LNCaP clone FGC (cell line): ENCODE data around the gene EVPL.
A peak's percentile ranks its signal among the peaks of the same experiment; 100 is the strongest.

Experiments used
- DNase-seq: peaks from one replicate; pipeline ENCODE4 v3.0.0-alpha.2; 2011; ENCODE audit warnings: low read depth
- H3K4me3 ChIP-seq: 2 replicates; pipeline ENCODE4 v1.5.1; 2011; ENCODE audit warnings: mild to moderate bottlenecking, low read depth, low read length, control low read depth
- CTCF ChIP-seq: IDR thresholded peaks from 2 replicates; pipeline ENCODE4 v1.5.1; 2012; ENCODE audit warnings: mild to moderate bottlenecking; ENCODE audit not compliant: control insufficient read depth, insufficient read depth; ENCODE audit errors: extremely low read depth

The EVPL gene

DNA sequence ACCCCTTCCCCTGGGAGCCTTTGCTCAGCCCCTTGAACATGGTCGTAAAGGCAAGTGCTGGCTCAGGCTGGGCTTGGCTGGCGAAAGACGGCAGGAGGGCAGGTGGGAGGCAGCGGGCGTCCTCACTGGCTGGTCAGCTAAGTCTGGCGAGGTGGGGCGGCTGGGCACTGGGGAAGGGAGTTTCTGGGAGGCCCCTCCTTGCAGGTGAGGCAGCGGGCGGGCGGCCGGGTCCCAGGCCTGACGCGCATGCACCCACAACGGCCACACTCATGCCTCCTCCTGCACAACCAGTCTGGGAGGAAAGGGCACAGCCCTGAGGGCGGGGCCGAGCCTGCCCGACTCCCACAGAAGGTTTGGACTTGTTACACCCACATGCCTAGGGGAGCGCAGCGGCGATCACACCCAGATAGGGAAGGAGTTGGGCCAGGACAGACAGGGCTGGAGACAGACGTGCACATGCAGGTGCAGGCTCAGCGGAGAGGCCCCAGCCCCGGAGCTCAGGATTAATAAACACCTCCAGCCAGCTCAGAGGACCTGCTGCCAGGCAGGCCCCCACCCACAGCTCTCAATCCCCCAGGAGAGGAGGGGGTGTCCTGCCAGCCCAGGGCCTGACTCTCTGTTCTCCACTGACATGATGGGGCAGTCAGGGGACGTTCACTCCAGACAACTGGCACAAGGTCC is at the start of gene EVPL:
Gene EVPL (minus strand): TSS at position 148 of the 681 bp plus-strand sequence. CDS start 108 bp downstream, at position 40.
- peak; percentile 74 for DNase-seq
- no peak for TF ChIP-seq CTCF
- peak within 1 kb of the TSS; percentile 64 for H3K4me3 ChIP-seq

GRCh38 chr17:76076146-76076764 is 49.1 kb upstream of the EVPL start:
- no peak for DNase-seq
- no peak for TF ChIP-seq CTCF
- no peak overlapping the region for H3K4me3 ChIP-seq

DNA sequence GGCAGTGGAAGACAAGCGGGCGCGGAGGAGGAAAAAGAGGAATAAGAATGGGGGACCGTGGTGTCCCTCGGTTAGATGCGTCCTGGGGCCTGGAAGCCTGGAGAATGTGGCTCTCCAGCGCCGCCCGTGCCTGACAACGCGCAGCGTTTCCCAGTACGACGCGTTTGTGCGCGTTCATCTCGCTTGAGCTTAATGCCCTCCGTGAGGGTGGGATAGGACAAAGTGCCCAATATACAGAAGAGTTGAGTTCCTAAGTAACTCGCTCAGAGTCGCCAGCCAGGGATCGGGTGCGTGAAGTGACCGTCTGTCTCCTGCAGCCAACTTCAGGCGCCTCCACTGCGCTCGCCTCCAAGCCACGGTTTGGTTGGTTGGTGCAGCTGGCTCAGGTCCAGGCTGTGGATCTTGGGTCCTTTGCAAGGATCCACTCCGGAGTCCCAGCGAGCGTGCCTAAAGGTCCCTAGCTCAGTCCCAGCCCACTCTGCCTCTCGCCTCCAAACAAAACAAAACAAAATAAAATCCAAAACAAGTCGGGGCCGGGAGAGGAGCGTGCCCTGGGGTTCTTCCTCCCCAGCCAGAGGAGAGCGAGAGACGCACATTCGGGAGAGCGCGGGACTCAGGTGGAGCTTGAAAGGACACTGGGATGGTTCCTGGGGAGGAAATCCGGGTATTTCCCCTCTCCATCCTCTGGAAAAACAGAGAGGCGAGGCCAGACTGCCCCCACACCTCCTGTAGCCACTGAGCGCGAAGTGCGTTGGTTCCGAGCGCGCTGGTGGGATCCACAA is 48.4 kb upstream of the EVPL start:
- TF ChIP-seq CTCF, result peak; percentile 28; the same call in 1 of the 2 replicates
- H3K4me3 ChIP-seq, result no peak overlapping the region
- no peak for DNase-seq

DNA sequence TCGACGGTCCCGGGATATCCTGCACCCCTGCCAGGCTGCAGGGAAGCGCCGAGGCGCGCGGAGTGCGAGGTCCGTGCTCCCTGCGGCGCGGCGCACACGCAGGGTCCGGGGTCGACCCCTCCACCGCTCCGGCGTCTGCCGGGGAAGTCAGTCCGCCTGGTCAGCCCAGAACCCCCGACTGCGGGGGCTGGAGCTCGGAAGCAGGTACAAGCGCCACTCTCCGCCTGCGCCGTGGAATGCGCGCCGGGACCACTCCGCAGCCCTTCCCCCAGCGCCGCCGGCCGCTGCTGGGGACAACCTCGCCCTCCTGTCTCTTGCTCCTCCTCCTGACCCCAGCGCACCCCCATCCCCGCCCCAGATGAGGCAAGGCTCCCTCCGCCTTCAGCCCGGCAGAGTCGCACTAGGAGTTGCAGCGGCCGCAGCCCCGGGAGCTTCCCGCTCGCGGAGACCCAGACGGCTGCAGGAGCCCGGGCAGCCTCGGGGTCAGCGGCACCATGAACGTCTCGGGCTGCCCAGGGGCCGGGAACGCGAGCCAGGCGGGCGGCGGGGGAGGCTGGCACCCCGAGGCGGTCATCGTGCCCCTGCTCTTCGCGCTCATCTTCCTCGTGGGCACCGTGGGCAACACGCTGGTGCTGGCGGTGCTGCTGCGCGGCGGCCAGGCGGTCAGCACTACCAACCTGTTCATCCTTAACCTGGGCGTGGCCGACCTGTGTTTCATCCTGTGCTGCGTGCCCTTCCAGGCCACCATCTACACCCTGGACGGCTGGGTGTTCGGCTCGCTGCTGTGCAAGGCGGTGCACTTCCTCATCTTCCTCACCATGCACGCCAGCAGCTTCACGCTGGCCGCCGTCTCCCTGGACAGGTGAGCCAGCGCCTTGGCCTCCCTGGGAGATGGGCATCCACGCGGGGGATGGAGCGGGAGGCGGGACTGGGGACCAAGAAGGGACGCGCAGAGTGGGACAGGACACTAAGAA is 47.6 kb upstream of the EVPL start, which contains the start of gene GALR2:
Gene GALR2 (plus strand): TSS at position 392 of the 974 bp plus-strand sequence. CDS start 103 bp downstream, at position 495.
- no peak within 1 kb of the TSS for H3K4me3 ChIP-seq
- no peak for TF ChIP-seq CTCF
- DNase-seq, result no peak

DNA sequence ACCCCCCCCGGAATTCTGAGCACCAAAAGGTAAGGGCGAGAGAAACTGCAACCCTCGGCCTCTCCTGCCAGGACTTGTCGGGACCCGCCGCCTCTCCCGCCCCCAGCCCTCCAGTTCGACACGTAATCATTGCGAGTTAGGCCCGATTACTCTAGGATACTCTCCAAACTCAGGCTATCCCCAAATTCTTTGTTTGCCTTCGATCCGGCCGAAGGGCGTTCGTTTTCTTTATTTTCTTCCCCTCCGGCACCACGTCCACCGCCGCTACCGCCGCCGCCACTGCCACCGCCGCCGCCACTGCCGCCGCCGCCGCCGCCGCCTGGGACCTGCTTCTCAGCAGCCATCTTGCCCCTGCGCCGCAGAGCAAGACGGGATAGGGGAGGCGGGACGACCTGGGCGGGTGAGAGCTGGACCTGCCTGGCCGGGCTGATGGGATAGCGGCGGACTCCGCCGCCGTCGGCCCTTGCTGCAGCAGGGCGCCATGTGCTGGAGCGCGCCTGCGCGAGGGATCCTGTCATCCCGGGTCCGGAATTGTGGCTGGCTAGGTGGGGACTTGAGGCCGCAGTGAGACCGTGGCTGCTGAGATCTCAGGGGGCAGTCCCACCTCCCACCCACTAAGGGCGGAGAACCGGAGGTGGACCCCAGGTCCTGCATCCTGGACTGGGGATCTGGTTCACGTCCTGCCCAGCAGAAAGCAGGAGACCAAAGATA is 45.2 kb upstream of the EVPL start, which contains the start of gene SRP68:
Gene SRP68 (minus strand): TSS at position 370 of the 711 bp plus-strand sequence. CDS start 26 bp downstream, at position 344.
- H3K4me3 ChIP-seq, result peak within 1 kb of the TSS; percentile 100
- DNase-seq, result peak; percentile 76
- no peak for TF ChIP-seq CTCF
